H1 (cell line): ENCODE measurements around the gene NT5DC3.

Experiments
- CTCF ChIP-seq, 3 experiments: IDR thresholded peaks; 1 replicate in 2 of 3; 2 replicates in 1 of 3; pipeline versions ENCODE4 v1.5.1 to v1.6.1; 2011; ENCODE audit warnings: low read length in 3 of 3, mild to moderate bottlenecking in 3 of 3, inconsistent platforms in 2 of 3, low read depth in 1 of 3, moderate library complexity in 1 of 3; ENCODE audit not compliant: insufficient read depth in 1 of 3; ENCODE audit errors: control extremely low read depth in 1 of 3
- EP300 ChIP-seq, 2 experiments: IDR thresholded peaks; 1 replicate in 1 of 2; 2 replicates in 1 of 2; pipeline ENCODE4 v1.6.1; 2011 to 2012; ENCODE audit warnings: low read depth in 2 of 2, low read length in 2 of 2, mild to moderate bottlenecking in 2 of 2, borderline replicate concordance in 1 of 2, inconsistent platforms in 1 of 2, moderate library complexity in 1 of 2

GRCh38 chr12:103816663-103817062 is 24.4 kb downstream of the NT5DC3 start:
- TF ChIP-seq CTCF (IDR thresholded peaks at IDR 0.05; ENCODE audit: control extremely low read depth in 1 of 3, insufficient read depth in 1 of 3, low read depth in 1 of 3, low read length in 3 of 3) = no peak
- no peak for TF ChIP-seq EP300 (IDR thresholded peaks at IDR 0.05; ENCODE audit: borderline replicate concordance in 1 of 2, low read depth in 2 of 2, low read length in 2 of 2)
